Omental fat pad (tissue), 4 donors: ENCODE results near the gene ITGA8. TPM values are rescaled to one million over a fixed set of nuclear protein-coding genes. Genes with fewer than 3 reads are reported as not detected.

Experiments
- ATAC-seq: fragments of 150-250 bp; one replicate; pipeline ENCODE4 v1.9.1; 2016; ENCODE audit warnings: mild to moderate bottlenecking, moderate library complexity; ENCODE audit not compliant: low FRiP score
- DNase-seq: peaks from one replicate; pipeline ENCODE4 v3.0.0-alpha.2; 2019; ENCODE audit warnings: low spot score
- total RNA-seq, 4 donors: library from RNA; depleted of rRNA; stranded (reverse); fragments of >200 nt; gene quantifications; one replicate each; pipeline ENCODE4 v1.1.0, GENCODE V29; 2016
- TF ChIP-seq, protein P1 (sequence below), 3 donors: fragments of 450-650 bp; IDR thresholded peaks; one replicate each; pipeline ENCODE4 v1.5.1; 2016 to 2017; ENCODE audit warnings: antibody characterized with exemption in 3 of 3, mild to moderate bottlenecking in 3 of 3, moderate library complexity in 2 of 3

Gene ITGA8
- total RNA-seq, 4 donors from 2014 or later = 1.1 to 13.9 (median 2.2) TPM

DNA sequence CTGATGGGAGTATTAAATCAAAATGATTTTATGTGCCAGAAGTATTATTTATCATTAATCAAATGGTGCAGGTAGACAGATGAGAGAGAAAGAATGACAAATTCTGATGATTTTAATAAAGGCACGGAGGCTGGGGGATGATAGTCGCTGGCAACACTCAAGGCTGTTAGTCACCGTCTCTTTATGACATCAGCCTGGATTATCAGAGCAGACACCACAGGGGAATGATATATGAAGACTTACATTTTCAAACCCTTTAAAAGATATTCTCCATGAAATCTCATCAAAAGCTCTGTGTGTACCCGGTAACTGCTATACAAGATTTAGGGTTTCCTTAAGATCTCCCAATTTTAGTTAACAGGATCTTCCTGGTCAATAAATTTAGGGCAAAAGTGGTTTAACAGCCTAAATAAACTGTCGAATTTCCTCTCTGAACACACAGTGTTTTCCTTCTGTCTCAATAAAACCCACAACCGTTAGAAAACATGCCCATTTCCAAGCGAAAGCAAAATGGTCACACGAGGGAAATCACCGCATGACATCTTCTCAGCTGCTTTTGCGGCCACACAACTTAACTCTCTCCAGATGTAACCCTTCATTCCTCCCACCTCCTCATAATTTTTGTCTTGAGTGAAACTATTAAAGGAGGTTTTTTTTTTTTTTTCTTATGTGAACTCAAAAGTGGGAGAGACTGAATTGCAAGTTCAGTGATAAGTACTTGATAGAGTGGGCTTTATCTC, 215.5 kb downstream of the ITGA8 start:
- TF ChIP-seq, protein P1, sequence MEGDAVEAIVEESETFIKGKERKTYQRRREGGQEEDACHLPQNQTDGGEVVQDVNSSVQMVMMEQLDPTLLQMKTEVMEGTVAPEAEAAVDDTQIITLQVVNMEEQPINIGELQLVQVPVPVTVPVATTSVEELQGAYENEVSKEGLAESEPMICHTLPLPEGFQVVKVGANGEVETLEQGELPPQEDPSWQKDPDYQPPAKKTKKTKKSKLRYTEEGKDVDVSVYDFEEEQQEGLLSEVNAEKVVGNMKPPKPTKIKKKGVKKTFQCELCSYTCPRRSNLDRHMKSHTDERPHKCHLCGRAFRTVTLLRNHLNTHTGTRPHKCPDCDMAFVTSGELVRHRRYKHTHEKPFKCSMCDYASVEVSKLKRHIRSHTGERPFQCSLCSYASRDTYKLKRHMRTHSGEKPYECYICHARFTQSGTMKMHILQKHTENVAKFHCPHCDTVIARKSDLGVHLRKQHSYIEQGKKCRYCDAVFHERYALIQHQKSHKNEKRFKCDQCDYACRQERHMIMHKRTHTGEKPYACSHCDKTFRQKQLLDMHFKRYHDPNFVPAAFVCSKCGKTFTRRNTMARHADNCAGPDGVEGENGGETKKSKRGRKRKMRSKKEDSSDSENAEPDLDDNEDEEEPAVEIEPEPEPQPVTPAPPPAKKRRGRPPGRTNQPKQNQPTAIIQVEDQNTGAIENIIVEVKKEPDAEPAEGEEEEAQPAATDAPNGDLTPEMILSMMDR (IDR thresholded peaks at IDR 0.05) = no peak
- ATAC-seq (no peak), DNase-seq (no peak)

DNA sequence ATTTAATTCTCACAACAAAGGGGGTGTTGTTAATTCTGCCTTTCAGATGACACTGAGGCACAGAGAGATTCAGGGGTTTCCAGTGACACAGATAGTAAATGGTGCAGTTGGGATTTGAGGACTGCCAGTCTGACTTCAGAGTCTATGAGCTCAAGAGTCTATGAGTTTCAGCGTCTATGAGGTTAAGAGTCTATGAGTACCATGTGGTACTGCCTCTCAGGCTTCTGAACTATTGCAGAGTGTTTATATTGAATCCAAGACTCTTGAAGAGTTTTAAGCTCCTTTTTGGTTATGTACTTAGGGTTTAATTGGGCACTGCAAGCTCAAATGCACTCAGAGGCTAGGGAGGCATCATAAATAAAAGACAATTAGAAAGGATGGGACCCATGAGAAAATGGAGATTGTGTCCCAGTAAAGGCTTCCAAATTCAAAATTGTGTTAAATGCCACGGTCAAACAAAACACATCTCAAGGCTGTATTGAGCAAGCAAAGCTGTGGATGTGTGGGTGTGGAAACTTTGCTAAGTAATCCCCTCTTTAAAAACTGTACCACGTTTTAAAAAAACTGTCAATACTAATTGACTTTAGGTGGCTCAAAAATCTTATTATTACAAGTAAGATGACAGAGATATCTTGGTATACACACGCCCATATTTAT, 224.7 kb downstream of the ITGA8 start:
- DNase-seq (no peak), ATAC-seq (no peak)
- TF ChIP-seq, protein P1 (IDR thresholded peaks at IDR 0.05) = no peak

DNA sequence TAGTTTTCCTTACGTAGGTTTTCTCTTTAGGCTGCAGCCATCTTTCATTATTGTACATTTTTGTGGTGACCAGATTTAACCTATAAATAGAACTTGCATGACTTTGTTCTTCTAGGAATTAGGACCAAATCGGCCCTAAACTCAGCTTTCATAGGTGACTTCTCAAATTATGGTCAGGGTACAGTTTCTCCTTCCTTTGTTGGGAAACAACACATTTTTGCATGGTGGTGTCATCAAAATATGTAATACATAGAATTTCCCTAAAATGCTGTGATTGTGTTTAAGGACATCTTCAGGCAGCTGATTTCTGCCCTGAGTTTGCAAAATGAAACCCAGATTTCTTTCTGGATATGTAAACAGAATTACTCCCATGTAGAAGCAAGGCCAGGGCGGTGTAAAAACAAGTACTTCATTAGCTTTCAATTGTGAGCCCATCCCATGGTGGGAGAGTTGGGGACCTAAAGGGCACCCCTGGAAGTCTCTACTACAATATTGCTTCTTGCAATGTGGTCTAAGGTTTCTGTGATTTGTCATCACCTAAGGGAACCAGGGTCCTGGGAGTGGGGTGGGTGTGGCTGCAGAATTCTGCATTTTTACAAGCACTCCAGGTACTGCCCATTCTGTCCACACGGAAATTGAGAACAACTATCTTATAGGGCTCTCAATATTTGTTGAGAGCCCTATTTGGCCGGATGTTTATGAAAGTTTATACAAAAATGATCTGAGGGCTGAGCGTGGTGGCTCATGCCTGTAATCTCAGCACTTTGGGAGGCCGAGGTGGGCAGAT, 227.7 kb downstream of the ITGA8 start:
- DNase-seq (no peak), ATAC-seq (no peak)
- TF ChIP-seq, protein P1 (IDR thresholded peaks at IDR 0.05) = no peak

DNA sequence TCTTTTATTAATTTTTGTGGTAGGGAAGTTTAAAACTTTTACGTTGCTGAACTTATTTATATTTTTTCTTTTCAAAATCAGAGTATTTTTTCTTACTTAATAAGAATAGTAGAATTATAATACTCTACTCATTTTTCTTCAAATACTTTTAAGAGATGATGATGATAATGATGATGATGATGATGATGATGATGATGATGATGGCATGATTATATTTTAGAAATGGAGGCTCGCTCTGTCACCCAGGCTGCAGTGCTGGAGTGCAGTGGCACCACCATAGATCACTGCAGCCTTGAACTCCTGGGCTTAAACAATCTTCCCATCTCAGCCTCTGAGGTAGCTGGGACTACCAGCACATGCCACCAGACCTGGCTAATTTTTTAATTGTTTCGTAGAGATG, 230.3 kb downstream of the ITGA8 start:
- TF ChIP-seq, protein P1 (IDR thresholded peaks at IDR 0.05) = no peak
- DNase-seq (no peak), ATAC-seq (no peak)

DNA sequence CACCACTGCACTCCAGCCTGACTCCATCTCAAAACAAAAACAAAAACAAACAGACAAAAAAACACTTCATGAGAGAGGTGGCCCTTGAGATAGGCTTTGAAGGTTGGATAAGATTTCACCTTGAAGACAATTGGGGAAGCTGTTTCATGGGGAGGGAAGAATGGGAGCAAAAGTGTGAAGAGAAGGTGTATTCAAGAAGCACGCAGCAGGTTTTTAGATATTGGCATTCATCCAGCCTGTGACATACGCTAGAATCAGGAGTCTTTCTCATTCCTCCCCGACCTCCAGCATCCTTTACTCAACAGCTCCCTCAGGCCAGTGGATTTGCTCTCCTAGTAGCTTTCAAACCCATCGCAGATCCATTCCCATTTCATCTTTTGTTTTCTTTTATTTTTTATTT, 232.3 kb downstream of the ITGA8 start:
- ATAC-seq = no peak
- TF ChIP-seq, protein P1 (IDR thresholded peaks at IDR 0.05) = no peak
- no peak for DNase-seq

DNA sequence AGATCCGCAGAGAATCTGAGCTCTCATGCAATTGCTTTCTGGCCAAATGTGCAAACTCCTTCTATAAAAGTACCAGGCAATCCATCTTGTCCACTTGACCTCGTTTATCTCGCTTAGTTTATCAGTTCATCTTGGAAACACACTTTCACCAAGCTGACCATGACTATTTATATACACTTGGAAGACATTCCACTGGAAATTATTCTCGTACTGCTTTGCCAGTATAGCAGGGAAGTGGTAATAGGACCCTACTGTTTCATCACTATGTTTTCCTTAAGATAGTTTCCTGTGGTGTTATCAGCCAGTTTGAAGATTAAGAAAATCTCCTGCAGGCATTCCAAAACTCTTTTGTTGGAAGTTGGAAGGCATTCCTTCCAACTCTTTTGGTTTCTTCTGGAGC, 233.3 kb downstream of the ITGA8 start:
- no peak for DNase-seq
- ATAC-seq = no peak
- TF ChIP-seq, protein P1 (IDR thresholded peaks at IDR 0.05) = no peak
